Stimulated activated CD8-positive, alpha-beta memory T cell treated with anti-CD3 and anti-CD28 coated beads, Interleukin-4, amount 100 ng/mL, for 4 hours (primary cell): ENCODE results near the gene RAI1.

Experiments
- DNase-seq, 2 donors: peaks; one replicate each; pipeline ENCODE4 v3.0.0-alpha.2; 2020; ENCODE audit warnings: low read depth in 2 of 2, low spot score in 1 of 2

The RAI1 gene

GRCh38 chr17:17714261-17714866 lies 33.1 kb downstream of the RAI1 start:
- DNase-seq, result no peak

GRCh38 chr17:17714879-17715278 lies 33.6 kb downstream of the RAI1 start:
- no peak for DNase-seq

- DNase-seq, result no peak
Measured at GRCh38 chr17:17716837-17717523, 35.7 kb downstream of the RAI1 start.

- DNase-seq, result no peak
Measured at GRCh38 chr17:17718251-17718650, 37.0 kb downstream of the RAI1 start.

GRCh38 chr17:17719199-17719940 lies 38.1 kb downstream of the RAI1 start:
- DNase-seq, result no peak

- no peak for DNase-seq
Measured at GRCh38 chr17:17719966-17720543, 38.8 kb downstream of the RAI1 start.

GRCh38 chr17:17721140-17721668 lies 39.9 kb downstream of the RAI1 start:
- DNase-seq, result no peak

- no peak for DNase-seq
Measured at GRCh38 chr17:17722081-17722905, 41.0 kb downstream of the RAI1 start.

- no peak for DNase-seq
Measured at GRCh38 chr17:17722906-17723353, 41.7 kb downstream of the RAI1 start.

- DNase-seq, result no peak
Measured at GRCh38 chr17:17723354-17724261, 42.4 kb downstream of the RAI1 start.

GRCh38 chr17:17724307-17725010 lies 43.2 kb downstream of the RAI1 start:
- DNase-seq, result no peak

GRCh38 chr17:17725011-17725751 lies 43.9 kb downstream of the RAI1 start:
- DNase-seq, result no peak

- no peak for DNase-seq
Measured at GRCh38 chr17:17725752-17726457, 44.6 kb downstream of the RAI1 start.

- no peak for DNase-seq
Measured at GRCh38 chr17:17726458-17727060, 45.3 kb downstream of the RAI1 start.

GRCh38 chr17:17727111-17727659 lies 45.9 kb downstream of the RAI1 start:
- DNase-seq, result no peak

GRCh38 chr17:17728146-17728545 lies 46.9 kb downstream of the RAI1 start:
- DNase-seq, result no peak
